Liver (tissue), 9 donors: ENCODE results near the gene SPDYE4. TPM values are rescaled to one million over a fixed set of nuclear protein-coding genes. Genes with fewer than 3 reads are reported as not detected.

ENCODE experiments used
- DNase-seq: peaks from one replicate; pipeline ENCODE4 v3.0.0-alpha.2; 2017; ENCODE audit warnings: low spot score
- H3K27ac ChIP-seq, 2 donors: one replicate each; pipeline ENCODE4 v1.7.0; 2013; ENCODE audit warnings: inconsistent platforms in 2 of 2, low read length in 2 of 2, control low read depth in 1 of 2, low read depth in 1 of 2, mild to moderate bottlenecking in 1 of 2
- H3K27me3 ChIP-seq, 4 donors: one replicate each; pipeline versions ENCODE4 v1.6.1 to v1.7.0; 2013; ENCODE audit warnings: low read length in 3 of 4, inconsistent platforms in 1 of 4, mild to moderate bottlenecking in 1 of 4, moderate library complexity in 1 of 4; ENCODE audit not compliant: control insufficient read depth in 4 of 4, insufficient read depth in 4 of 4
- H3K36me3 ChIP-seq, 4 donors: one replicate each; pipeline versions ENCODE4 v1.6.1 to v1.7.0; 2013; ENCODE audit warnings: low read length in 3 of 4, mild to moderate bottlenecking in 3 of 4, low read depth in 1 of 4, moderate library complexity in 1 of 4; ENCODE audit not compliant: control insufficient read depth in 4 of 4, insufficient read depth in 3 of 4
- H3K4me1 ChIP-seq, 4 donors: one replicate each; pipeline versions ENCODE4 v1.6.1 to v1.7.0; 2013; ENCODE audit warnings: low read length in 3 of 4, mild to moderate bottlenecking in 3 of 4, moderate library complexity in 1 of 4; ENCODE audit not compliant: control insufficient read depth in 4 of 4, insufficient read depth in 4 of 4
- H3K4me3 ChIP-seq, 3 donors: one replicate each; pipeline versions ENCODE4 v1.6.1 to v1.7.0; 2013; ENCODE audit warnings: low read length in 3 of 3, control low read depth in 1 of 3, low read depth in 1 of 3, mild to moderate bottlenecking in 1 of 3
- H3K9ac ChIP-seq, 2 donors: one replicate each; pipeline ENCODE4 v1.7.0; 2013; ENCODE audit warnings: low read length in 2 of 2, mild to moderate bottlenecking in 2 of 2, moderate library complexity in 2 of 2, control low read depth in 1 of 2, low read depth in 1 of 2
- H3K9me3 ChIP-seq, 4 donors: one replicate each; pipeline versions ENCODE4 v1.6.1 to v1.7.0; 2013; ENCODE audit warnings: low read length in 3 of 4; ENCODE audit not compliant: control insufficient read depth in 4 of 4
- EGR1 ChIP-seq, 2 donors: IDR thresholded peaks; 2 replicates each; pipeline ENCODE4 v1.6.1; 2016 to 2018; ENCODE audit warnings: antibody characterized with exemption in 2 of 2, low read depth in 2 of 2
- FOXA2 ChIP-seq: IDR thresholded peaks from 2 replicates; pipeline ENCODE4 v1.6.1; 2016; ENCODE audit warnings: antibody characterized with exemption
- GABPA ChIP-seq, 2 donors: IDR thresholded peaks in 1 of 2; conservative IDR thresholded peaks in 1 of 2; 2 replicates each; pipeline ENCODE4 v1.6.1; 2016; ENCODE audit warnings: antibody characterized with exemption in 2 of 2, mild to moderate bottlenecking in 1 of 2, moderate library complexity in 1 of 2
- HNF4A ChIP-seq, 2 donors: conservative IDR thresholded peaks; 2 replicates each; pipeline ENCODE4 v1.6.1; 2016; ENCODE audit warnings: antibody characterized with exemption in 2 of 2, mild to moderate bottlenecking in 2 of 2
- HNF4G ChIP-seq: IDR thresholded peaks from 2 replicates; pipeline ENCODE4 v1.6.1; 2016; ENCODE audit warnings: antibody characterized with exemption
- JUND ChIP-seq, 2 donors: IDR thresholded peaks; 2 replicates each; pipeline ENCODE4 v1.6.1; 2016; ENCODE audit warnings: antibody characterized with exemption in 2 of 2
- NR2F2 ChIP-seq: IDR thresholded peaks from 2 replicates; pipeline ENCODE4 v1.6.1; 2016; ENCODE audit warnings: antibody characterized with exemption
- RAD21 ChIP-seq, 2 donors: IDR thresholded peaks; 2 replicates each; pipeline ENCODE4 v1.6.1; 2016; ENCODE audit warnings: antibody characterized with exemption in 2 of 2, mild to moderate bottlenecking in 2 of 2
- RXRA ChIP-seq, 2 donors: IDR thresholded peaks; 2 replicates each; pipeline ENCODE4 v1.6.1; 2017 to 2018; ENCODE audit warnings: antibody characterized with exemption in 2 of 2, mild to moderate bottlenecking in 1 of 2
- SP1 ChIP-seq: IDR thresholded peaks from 2 replicates; pipeline ENCODE4 v1.6.1; 2018; ENCODE audit warnings: antibody characterized with exemption, mild to moderate bottlenecking
- TAF1 ChIP-seq: conservative IDR thresholded peaks from 2 replicates; pipeline ENCODE4 v1.6.1; 2016; ENCODE audit warnings: antibody characterized with exemption, mild to moderate bottlenecking
- YY1 ChIP-seq: IDR thresholded peaks from 2 replicates; pipeline ENCODE4 v1.6.1; 2016; ENCODE audit warnings: antibody characterized with exemption, mild to moderate bottlenecking
- WGBS: extraction: QIAGEN DNeasy Blood & Tissue Kit; methylation state at CpG from one replicate; pipeline ENCODE4 v1.1.7; 2013; 5-methylcytosine and 5-hydroxymethylcytosine counted together
- polyA plus RNA-seq, 2 donors: library from polyadenylated mRNA; stranded (reverse) in 1 of 2; unstranded in 1 of 2; fragments of 200-250 nt in 1 of 2; fragments of >200 nt in 1 of 2; fragmentation: Nextera tagmentation in 1 of 2; extraction: Ambion mirVana in 1 of 2; gene quantifications; one replicate each; pipeline versions ENCODE4 v1.2.1 to v1.2.3, GENCODE V29; 2013 to 2015
- total RNA-seq, 2 donors: library from RNA; depleted of rRNA; stranded (reverse); fragments of >200 nt; gene quantifications; one replicate each; pipeline ENCODE4 v1.2.3, GENCODE V29; 2014
- TF ChIP-seq, protein P1 (sequence below): IDR thresholded peaks from 2 replicates; pipeline ENCODE4 v1.6.1; 2016; ENCODE audit warnings: antibody characterized with exemption
- TF ChIP-seq, protein P2 (sequence below): fragments of 150-350 bp; IDR thresholded peaks from 2 replicates; pipeline ENCODE4 v1.5.1; 2017; ENCODE audit warnings: improper control_type of control experiment, low read depth, low read length; ENCODE audit not compliant: missing input control
- TF ChIP-seq, protein P3 (sequence below): IDR thresholded peaks from 2 replicates; pipeline ENCODE4 v1.6.1; 2016; ENCODE audit warnings: antibody characterized with exemption
- donor health status: healthy.
- donor health status: healthy.
- donor health status: healthy.
- donor health status: healthy.
- donor health status: healthy.

SPDYE4 gene
- total and polyA plus RNA-seq, 4 donors = not detected

DNA sequence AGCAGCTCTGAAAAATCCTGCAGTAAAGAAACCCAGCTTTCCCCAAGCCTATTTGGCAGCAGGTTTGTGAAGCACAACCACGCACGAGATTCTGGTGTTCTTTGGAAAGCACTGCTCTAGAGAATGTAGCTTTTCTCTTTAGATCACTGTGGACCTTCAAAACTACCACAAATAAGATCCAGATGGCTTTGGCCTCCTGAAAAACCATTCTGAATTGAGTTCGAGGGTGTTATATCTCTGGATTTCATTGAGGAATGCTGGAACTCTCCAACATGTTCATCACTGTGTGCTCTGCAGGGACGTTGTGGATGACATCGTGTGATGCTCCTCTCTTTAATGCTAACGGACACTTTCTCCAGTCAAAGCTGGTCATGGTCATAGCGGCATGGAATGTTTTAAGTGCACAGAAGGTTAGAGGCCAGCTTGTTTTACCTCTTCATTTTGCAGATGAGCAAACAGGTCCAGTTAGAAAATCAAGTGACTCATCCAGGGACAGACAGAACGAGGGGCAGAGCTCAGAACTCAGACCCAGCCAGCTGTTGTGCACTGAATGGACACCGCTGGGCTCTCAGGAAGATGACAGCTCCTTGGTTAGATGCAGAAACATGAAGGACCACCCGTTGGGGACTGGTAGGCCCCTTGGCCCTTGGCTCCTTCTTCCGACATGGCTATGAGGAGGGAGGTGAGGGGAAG, 50.9 kb downstream of the SPDYE4 start:
- Histone ChIP-seq H3K4me1 (peaks cover 2 to 7% (median 4%) of the 10 kb centered on the region in 4 donors), H3K9ac (no peak overlapping the region), H3K4me3 (no peak overlapping the region), H3K27ac (no peak overlapping the region), H3K36me3 (no peaks in the 10 kb centered on the region), H3K9me3 (no peaks in the 10 kb centered on the region), H3K27me3 (no peaks in the 10 kb centered on the region)
- DNase-seq = no peak
- TF ChIP-seq YY1 (no peak), NR2F2 (peak; percentile 20)
- 76% methylated on average over 11 of the region's 11 CpGs for WGBS

DNA sequence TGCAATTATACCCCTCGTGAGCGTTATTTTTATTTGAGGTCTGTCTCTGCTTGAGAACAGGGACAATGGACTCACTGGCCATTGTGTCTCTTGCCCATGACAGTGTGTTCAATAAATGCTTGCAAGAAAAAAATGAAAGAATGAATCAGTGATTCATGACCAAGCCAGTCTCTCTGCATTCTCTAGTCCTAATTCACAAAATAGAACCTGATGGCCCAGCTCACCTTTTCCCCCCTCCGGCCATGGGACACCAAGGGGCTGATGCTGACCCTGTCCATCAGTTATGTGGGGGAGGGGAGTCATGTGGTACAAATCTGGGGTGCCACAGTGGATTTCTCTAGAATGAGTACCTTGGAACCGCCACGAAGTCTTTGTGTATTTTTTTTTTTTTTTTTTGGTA, 51.9 kb downstream of the SPDYE4 start:
- 90% methylated on average over 5 of the region's 5 CpGs for WGBS
- no peaks in the 10 kb centered on the region for H3K27me3 ChIP-seq
- no peak overlapping the region for H3K4me3 ChIP-seq
- H3K4me1 ChIP-seq = peaks cover 0 to 4% (median 0%) of the 10 kb centered on the region in 4 donors
- H3K27ac ChIP-seq = no peak overlapping the region
- no peak overlapping the region for H3K9ac ChIP-seq
- TF ChIP-seq FOXA2 = no peak
- TF ChIP-seq JUND (IDR thresholded peaks at IDR 0.05) = no peak
- no peak for TF ChIP-seq RXRA (IDR thresholded peaks at IDR 0.05)
- no peak for TF ChIP-seq RAD21 (IDR thresholded peaks at IDR 0.05)
- TF ChIP-seq EGR1 (IDR thresholded peaks at IDR 0.05; ENCODE audit: low read depth in 2 of 2) = no peak
- no peak for TF ChIP-seq SP1
- TF ChIP-seq, protein P1, sequence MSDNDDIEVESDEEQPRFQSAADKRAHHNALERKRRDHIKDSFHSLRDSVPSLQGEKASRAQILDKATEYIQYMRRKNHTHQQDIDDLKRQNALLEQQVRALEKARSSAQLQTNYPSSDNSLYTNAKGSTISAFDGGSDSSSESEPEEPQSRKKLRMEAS = no peak
- no peak for TF ChIP-seq NR2F2
- TF ChIP-seq TAF1 = no peak
- no peak for TF ChIP-seq HNF4A (conservative IDR thresholded peaks at IDR 0.05)
- TF ChIP-seq YY1 = no peak
- TF ChIP-seq GABPA (IDR thresholded peaks at IDR 0.05 in 1 of 2, conservative IDR thresholded peaks at IDR 0.05 in 1 of 2) = no peak
- H3K36me3 ChIP-seq = no peaks in the 10 kb centered on the region
- H3K9me3 ChIP-seq = no peaks in the 10 kb centered on the region
- no peak for DNase-seq

DNA sequence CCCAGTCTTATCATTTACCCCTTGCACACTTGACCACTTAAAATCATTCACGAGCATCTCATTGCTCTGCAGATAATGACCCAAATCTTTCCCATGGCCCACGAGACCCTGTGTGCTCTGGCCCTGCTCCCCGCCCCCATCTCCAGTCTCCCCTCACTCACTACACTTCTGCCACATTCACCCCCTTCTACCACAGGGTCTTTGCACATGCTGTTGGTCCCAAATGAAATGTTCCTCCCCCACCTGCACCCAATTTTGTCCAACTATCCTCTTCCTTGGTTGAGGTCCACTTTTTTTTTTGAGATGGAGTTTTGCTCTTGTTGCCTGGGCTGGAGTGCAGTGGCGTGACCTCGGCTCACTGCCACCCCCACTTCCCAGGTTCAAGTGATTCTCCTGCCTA, 52.9 kb downstream of the SPDYE4 start:
- H3K27me3 ChIP-seq = no peaks in the 10 kb centered on the region
- H3K36me3 ChIP-seq = no peaks in the 10 kb centered on the region
- no peak for DNase-seq
- no peak for TF ChIP-seq TAF1
- TF ChIP-seq HNF4A (conservative IDR thresholded peaks at IDR 0.05) = no peak
- TF ChIP-seq, protein P2, sequence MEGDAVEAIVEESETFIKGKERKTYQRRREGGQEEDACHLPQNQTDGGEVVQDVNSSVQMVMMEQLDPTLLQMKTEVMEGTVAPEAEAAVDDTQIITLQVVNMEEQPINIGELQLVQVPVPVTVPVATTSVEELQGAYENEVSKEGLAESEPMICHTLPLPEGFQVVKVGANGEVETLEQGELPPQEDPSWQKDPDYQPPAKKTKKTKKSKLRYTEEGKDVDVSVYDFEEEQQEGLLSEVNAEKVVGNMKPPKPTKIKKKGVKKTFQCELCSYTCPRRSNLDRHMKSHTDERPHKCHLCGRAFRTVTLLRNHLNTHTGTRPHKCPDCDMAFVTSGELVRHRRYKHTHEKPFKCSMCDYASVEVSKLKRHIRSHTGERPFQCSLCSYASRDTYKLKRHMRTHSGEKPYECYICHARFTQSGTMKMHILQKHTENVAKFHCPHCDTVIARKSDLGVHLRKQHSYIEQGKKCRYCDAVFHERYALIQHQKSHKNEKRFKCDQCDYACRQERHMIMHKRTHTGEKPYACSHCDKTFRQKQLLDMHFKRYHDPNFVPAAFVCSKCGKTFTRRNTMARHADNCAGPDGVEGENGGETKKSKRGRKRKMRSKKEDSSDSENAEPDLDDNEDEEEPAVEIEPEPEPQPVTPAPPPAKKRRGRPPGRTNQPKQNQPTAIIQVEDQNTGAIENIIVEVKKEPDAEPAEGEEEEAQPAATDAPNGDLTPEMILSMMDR = no peak
- TF ChIP-seq HNF4G = no peak
- TF ChIP-seq FOXA2 = no peak
- TF ChIP-seq RXRA (IDR thresholded peaks at IDR 0.05) = no peak
- TF ChIP-seq SP1 = no peak
- TF ChIP-seq GABPA (IDR thresholded peaks at IDR 0.05 in 1 of 2, conservative IDR thresholded peaks at IDR 0.05 in 1 of 2) = no peak
- TF ChIP-seq RAD21 (IDR thresholded peaks at IDR 0.05) = no peak
- TF ChIP-seq EGR1 (IDR thresholded peaks at IDR 0.05; ENCODE audit: low read depth in 2 of 2) = no peak
- no peak for TF ChIP-seq JUND (IDR thresholded peaks at IDR 0.05)
- TF ChIP-seq YY1 = no peak
- TF ChIP-seq, protein P3, sequence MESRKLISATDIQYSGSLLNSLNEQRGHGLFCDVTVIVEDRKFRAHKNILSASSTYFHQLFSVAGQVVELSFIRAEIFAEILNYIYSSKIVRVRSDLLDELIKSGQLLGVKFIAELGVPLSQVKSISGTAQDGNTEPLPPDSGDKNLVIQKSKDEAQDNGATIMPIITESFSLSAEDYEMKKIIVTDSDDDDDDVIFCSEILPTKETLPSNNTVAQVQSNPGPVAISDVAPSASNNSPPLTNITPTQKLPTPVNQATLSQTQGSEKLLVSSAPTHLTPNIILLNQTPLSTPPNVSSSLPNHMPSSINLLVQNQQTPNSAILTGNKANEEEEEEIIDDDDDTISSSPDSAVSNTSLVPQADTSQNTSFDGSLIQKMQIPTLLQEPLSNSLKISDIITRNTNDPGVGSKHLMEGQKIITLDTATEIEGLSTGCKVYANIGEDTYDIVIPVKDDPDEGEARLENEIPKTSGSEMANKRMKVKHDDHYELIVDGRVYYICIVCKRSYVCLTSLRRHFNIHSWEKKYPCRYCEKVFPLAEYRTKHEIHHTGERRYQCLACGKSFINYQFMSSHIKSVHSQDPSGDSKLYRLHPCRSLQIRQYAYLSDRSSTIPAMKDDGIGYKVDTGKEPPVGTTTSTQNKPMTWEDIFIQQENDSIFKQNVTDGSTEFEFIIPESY = no peak
- H3K4me3 ChIP-seq = no peak overlapping the region
- peaks cover 0 to 2% (median 0%) of the 10 kb centered on the region in 4 donors for H3K9me3 ChIP-seq
- H3K9ac ChIP-seq = no peak overlapping the region
- WGBS = 94% methylated on average over 5 of the region's 5 CpGs
- no peak overlapping the region for H3K27ac ChIP-seq
- peaks cover 0 to 4% (median 0%) of the 10 kb centered on the region in 4 donors for H3K4me1 ChIP-seq
